Forelimb muscle (tissue), 1 donor: ENCODE measurements around the gene WDR41. TPM values are rescaled to one million over a fixed set of nuclear protein-coding genes. Genes with fewer than 3 reads are reported as not detected.
"Not testable (repeated sequence)": the region's sequence is repeated elsewhere in the genome, so short reads cannot be mapped to it uniquely, and the experiment has no call there.

Experiments used
- DNase-seq: peaks from one replicate; pipeline ENCODE4 v3.0.0-alpha.2; 2013; ENCODE audit warnings: low read depth
- polyA plus RNA-seq: library from polyadenylated mRNA; unstranded; fragments of 120-200 nt; gene quantifications from one replicate; pipeline ENCODE4 v1.2.1, GENCODE V29; 2013; ENCODE audit not compliant: insufficient read length

Gene WDR41
- polyA plus RNA-seq, 1 donor = 42.7 TPM

- no peak for DNase-seq
These were observed 85.0 kb downstream of the WDR41 start for GRCh38 chr5:77407152-77407551.

- no peak for DNase-seq
These were observed 89.3 kb downstream of the WDR41 start for GRCh38 chr5:77402796-77403195.

- DNase-seq = no peak
These were observed 91.5 kb downstream of the WDR41 start for GRCh38 chr5:77400645-77401044.

- DNase-seq = no peak
These were observed 93.2 kb downstream of the WDR41 start for GRCh38 chr5:77398896-77399295.

GRCh38 chr5:77398458-77398857, 93.7 kb downstream of the WDR41 start:
- DNase-seq = no peak

GRCh38 chr5:77397686-77398292, 94.3 kb downstream of the WDR41 start:
- DNase-seq = no peak

GRCh38 chr5:77396017-77396416, 96.1 kb downstream of the WDR41 start:
- no peak for DNase-seq

- DNase-seq = no peak
These were observed 97.9 kb downstream of the WDR41 start for GRCh38 chr5:77394064-77394715.

- DNase-seq = no peak
These were observed 100.8 kb downstream of the WDR41 start for GRCh38 chr5:77391240-77391765.

- no peak for DNase-seq
These were observed 101.3 kb downstream of the WDR41 start for GRCh38 chr5:77390795-77391194.

GRCh38 chr5:77390221-77390620, 101.9 kb downstream of the WDR41 start:
- DNase-seq = no peak

GRCh38 chr5:77389746-77390145, 102.4 kb downstream of the WDR41 start:
- DNase-seq = no peak

- DNase-seq = not testable (repeated sequence)
These were observed 105.8 kb downstream of the WDR41 start for GRCh38 chr5:77386340-77386739.

- not testable (repeated sequence) for DNase-seq
These were observed 108.8 kb downstream of the WDR41 start for GRCh38 chr5:77383336-77383735.

Other genes with a start within 250 kb of the WDR41 start
- not detected for gene OTP, start 146.4 kb upstream of the WDR41 start, polyA plus RNA-seq